ENCODE data around the gene SPECC1L. TPM values are rescaled to one million over a fixed set of nuclear protein-coding genes. Genes with fewer than 3 reads are reported as not detected.

SPECC1L gene
- total RNA-seq, 1 donor from 2014 or later = 92.9 TPM

DNA sequence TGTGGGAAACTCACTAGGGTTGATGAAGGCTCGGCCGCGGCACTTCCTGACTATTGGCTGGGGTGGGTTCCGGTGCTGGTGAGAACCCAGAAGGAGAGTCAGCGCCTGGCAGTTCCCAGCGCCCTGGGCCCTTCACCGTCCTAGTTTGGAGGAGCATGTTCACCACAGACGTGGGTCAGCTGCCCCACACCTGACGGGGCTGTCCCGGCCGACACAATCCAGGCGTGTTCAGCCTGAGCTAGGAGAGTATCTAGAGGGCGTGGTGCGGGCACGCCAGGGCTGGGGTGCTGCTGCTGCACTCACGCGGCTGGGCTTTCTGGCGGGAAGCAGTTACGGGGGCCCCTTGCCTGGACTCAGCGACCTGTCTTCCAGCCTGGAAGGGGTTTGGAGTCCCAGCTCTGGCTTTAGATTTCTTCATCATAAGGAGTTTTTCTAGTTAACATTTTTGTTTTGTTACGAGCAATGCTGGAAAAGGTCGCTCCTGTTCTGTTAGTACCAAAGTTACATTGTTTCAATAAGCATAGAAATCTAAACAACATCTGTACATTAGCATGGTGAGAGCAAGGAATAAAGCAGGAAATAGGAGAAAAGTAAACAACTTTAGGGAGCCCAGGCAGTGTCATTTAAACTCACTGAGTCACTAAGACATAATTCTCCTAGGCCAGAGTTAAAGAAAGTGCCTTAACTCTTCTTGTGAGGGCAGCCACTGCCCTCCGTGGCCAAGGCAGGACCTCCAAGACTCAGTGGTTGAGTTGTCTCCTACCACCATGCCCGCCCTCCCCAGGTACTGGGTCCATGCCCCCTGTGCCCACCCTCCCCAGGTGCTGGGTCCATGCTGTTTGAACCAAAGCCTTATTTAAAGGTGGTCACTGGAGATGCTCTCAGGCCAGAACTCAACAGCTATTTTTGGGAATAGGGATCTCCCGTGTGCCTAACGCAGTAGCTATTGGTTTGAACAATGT, 144.6 kb downstream of the SPECC1L start:
- no peak for DNase-seq (ENCODE audit: low spot score)

DNA sequence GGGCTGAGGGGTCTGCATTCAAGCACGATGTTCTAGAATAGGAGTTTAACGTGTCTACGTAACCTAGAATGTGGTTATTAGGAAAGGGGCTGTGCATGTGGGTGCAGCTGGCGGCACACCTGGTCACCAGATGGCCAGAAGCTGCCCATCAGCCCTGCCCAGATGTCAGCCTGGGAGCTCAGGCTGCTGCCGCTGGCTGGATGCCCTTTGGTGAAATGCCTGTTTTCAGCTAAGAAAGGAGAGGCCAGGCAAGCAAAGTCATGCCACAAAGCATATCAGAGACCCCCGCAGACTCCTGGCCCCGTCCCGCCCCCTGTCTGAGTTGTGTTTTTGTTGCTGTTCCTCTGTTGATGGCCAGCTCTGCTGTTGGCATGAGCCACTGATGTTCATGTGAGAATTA, 145.5 kb downstream of the SPECC1L start:
- DNase-seq (ENCODE audit: low spot score) = no peak

DNA sequence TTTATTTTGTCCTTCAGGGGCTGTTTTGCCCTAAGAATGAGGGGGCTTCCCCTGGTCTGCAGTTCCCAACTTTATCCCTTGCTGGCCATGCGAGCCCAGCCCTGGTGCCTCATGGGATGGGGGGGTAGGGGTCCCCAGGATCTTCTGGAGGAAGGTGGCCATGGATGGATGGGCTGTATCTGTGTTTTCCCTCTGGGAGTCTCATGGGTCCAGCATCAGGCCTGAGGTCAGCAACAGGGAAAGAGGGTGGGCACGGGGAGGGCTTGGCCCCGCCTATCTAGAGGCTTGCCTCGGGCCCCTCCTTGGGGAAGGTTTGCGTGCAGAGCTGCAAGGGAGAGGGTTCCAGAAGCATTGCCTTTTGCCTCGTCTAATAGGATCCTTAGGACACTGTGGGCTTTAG, 146.0 kb downstream of the SPECC1L start:
- no peak for DNase-seq (ENCODE audit: low spot score)

DNA sequence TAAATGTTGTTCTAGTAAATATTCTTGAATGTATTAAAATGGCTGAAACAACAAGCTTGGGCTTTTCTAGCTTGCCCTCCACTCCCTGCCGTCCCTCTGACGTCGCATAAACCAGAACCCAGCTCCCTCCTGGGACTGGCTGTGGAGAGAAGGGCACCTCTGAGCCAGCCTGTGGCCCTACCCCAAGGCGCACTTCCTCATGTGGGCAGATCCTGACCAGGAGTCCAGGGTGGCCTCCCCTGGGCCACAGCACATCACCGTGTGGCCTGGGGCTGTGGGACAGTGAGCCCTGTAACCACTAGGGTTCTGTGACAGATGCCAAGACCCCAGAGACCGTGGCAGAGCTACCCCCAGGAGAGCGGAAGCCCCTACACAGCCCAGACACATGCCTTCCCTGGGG, 146.6 kb downstream of the SPECC1L start:
- DNase-seq (ENCODE audit: low spot score) = no peak

DNA sequence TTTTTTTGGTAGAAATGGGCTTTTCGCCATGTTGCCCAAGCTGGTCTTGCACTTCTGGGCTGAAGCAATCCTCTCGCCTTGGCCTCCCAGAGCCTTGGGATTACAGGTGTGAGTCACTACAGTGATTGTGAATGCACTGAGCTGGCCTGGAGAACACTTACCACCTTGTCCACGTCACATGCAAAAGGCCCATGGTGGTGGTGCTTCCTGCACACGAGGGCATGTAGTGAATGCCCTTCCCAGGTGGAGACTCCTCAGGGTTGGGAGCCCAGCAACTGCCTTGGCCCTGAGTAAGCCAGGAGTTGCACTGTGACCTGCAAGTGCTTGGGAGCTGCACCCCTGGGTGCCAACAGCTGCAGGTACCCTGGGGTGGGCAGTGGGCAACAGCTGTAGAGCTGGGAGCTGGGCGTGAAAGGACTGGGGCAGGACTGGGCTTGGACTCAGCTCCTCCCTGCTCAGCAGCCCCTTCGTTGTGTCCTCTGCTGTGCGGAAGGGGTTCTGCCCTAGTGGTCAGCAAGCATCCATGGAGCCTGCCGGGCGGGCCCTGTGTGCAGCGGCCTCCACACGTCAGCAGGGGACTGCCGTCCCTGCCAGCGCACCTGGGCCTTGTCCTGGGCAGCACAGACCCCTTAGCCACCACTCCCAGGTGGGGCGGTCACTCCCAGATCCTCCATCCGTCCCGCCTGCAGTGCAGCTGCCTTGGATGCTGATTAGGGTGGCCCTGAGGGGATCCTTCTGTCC, 147.4 kb downstream of the SPECC1L start:
- no peak for DNase-seq (ENCODE audit: low spot score)

DNA sequence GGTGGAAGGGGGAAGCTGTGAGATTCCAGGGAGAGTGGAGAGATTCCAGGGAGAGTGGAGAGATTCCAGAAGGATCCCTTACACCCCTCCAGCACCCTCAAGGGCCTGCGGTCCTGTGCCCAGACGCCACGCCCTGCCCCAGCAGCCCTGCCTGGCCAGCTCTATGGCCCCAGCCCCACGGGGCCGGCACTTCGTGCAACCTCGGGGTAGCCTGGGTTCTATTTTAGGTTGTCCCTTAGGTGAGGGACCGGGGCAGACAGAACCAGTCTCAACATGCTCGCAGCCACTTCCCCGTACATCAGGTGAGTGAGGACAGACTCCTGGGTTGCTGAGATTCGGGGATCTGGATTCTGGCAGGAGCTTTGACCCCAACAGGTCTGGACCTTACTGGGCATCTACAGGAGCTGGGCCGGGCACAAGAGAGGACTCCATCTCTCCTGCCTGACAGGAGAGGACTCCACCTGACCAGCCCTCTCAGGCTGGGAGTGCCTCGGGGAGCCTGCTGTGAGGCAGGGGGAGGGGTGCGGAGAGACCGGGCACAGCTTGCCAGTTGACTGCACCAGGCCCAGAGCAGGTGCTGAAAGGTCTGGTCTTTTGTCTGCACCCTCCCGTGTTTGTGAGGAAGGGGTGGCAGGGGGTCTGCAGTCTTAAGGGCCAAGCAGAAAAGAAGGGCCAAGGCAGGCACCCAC, 148.3 kb downstream of the SPECC1L start:
- no peak for DNase-seq (ENCODE audit: low spot score)

DNA sequence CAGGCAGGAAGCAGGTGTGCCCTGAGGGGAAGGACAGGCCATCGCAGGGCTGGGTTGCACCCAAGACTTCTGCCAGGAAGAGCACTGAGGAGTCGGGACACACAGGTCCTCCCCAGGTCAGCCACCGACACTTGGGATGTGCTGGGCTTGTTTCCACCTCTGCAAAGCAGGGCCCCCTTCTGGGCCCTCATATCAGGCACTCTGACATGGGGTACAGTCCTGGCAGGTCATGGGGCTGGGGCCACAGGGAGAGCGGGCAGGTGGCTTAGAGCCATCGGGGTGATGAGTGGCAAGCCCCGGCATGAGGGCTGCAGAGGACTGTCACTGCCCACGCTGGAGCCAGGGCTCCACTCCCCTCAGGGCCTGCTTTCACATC, 148.8 kb downstream of the SPECC1L start:
- no peak for DNase-seq (ENCODE audit: low spot score)

DNA sequence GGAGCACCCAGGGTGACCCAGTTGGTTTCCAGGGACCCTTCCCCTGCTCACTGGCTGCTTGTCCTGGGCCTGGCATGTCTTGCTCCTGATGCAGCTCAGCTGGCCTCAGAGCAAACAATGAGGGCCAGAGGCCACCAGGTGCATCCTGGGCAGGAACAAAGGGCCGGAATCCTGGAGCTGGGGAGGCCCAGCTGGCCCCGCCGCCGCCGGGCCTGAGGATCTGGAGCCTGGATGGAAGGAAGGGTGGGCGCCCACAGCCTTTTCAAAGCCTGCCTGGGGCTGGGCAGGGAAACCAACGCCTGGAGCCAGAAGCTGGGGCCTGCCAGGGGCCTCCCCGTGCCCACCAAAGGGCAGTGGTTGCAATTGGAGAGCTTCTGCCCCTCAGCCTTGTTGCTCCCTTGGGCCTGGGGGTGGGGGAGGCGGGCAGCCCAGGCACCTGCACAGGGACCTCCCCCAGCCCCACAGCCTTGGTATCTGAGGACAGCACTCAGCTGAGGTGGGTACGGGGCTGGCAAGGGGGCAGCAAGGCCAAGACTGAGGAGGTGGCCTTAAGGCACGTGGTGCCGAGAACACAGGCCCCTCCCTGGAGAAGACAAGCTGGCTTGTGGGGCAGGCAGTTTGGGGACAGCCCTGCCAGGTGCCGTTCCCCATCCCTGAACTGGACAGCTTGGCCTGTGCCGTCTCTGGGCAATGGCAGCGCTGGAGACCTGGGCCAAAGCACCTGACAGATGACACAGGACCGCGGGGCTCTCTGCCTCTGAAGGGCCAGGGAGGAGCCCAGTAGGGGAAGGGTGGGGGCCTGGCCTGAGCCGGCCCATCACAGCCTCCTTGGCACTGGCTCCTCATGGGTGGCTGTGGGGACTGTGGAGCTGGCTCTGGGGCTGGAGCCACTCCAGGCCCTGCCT, 149.7 kb downstream of the SPECC1L start:
- no peak for DNase-seq (ENCODE audit: low spot score)

DNA sequence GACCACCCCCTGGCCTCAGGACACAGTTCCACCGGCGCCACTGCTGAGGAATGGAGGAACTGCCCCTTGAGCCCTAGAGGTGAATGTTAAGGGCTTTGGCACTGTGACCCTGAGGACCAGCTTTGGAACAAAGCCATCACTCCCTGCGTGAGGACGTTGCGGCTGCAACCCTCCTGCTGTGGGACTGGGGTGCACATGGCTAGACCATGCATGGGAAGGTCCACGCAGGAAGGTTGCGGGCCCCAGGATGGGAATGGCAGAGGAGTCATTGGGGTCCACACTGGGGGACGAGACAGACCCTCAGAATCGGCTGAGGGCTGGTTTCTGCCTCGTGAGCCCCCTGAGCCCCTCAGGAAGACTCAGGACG, 150.3 kb downstream of the SPECC1L start:
- no peak for DNase-seq (ENCODE audit: low spot score)

DNA sequence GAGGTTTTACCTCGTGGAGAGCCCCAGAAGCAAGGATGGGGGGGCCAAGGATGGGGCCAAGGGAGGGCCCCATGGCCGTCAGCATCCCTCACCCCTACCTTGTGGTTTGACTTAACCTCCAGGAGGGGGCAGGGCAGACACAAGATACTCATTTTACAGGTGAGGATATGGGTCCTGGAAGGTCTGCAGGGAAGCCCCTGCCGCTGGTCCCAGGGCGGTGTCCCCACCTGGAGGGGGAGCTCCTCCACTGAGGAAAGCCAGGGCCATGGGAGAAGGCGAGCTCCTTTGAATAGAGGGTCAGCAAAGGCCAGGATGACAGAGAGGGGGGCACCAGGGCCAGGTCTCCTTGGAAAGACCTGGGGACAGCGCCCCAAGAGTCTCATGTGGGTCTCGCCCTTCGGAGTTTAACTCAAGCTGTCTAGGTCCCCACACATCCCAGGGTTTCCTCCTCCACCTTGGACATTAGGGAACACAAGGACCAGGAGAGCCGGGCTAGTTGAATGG, 150.8 kb downstream of the SPECC1L start:
- no peak for DNase-seq (ENCODE audit: low spot score)

DNA sequence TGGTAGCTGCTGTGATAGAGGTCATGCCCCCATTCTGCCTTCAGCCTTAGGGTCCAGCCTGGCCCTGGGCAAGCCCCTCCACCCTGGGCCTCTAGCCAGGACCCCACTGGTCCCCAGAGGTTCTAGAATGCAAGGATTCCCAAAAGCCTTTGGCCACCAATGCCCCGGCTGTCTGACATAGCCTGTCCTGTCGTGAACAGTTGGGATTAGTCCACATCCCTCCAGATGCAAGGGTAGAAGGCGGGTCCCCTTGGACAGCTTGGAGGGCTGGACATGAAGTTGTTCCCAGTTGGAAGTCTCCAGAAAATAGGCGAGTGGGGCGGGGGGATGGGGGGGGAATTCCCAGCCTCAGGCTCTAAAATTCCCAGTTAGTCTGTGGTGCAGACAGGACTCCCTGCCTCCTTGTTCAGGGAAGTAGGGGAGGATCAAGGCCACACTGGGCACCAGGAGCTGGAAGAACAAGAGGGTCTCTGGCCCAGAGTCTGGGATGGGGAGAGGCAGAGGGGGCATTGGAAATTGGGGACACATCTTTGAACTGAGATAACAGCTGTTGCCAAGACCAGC, 151.6 kb downstream of the SPECC1L start:
- no peak for DNase-seq (ENCODE audit: low spot score)

DNA sequence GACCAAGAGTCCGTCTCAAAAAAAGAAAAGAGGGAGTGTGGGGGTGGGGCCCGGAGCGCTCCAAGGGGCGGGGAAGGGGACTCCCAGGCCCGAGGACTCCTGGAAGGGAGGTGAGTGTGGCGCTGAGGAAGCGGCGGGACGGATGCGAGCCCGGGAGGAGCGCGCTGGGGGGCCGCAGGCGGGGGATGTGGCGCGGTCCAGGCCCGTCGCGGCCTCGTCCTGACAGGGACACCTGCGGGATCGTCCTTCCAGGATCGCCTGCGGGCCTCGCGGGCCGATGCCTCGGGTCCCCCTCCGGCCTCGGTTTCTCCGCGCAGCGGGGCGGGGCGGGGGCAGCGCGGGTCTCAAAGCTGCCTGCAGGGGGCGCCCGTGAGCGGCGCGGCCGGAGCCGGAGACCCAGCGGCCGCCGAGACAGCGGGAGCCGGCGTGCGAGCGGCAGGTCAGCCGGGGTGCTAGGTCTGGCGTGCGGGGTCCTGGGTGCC, 152.9 kb downstream of the SPECC1L start:
- no peak for DNase-seq (ENCODE audit: low spot score)

DNA sequence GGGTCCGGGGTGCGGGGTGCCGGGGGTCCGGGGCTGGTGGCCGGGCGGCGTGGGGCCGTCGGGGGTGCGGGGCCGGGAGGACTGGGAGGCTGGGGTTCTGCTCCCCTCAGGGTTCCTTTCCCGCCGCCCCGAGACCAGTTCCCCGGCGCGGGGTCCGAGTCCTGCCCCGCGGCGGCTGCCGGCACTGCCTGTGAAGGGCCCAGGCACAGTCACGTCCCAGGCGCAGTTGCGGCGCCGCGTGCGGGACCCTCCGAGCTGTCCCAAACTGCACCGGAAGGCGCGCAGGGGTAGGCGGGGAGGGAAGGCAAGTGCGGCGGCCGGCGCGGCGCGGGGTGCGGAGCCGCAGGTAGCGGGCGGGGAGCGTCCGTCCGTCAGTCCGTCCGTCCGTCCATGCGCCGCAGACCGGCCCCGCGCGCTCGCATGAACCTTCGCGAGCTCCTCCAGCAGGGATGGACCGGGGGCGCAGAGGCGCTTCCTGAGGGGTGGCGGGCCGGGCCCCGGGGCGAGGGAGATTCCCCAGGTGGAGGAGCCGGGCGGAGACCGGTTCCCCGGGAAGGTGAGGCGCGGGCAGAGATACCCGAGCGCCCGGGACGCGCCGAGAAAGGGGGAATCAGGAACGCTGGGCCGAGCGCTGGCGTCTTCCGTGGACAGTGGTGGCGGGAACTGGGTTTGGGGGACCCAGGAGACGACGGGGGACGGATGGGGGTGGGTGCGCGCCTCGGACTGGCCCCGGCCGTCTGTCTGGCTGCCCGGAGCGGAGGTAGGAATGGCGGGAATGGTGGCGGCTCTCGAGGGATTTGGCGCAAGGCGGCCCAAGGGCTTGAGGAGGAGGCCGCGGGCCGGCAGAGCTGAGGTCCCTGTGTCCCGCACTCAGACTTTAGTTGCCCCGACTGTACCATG, 153.6 kb downstream of the SPECC1L start:
- no peak for DNase-seq (ENCODE audit: low spot score)

DNA sequence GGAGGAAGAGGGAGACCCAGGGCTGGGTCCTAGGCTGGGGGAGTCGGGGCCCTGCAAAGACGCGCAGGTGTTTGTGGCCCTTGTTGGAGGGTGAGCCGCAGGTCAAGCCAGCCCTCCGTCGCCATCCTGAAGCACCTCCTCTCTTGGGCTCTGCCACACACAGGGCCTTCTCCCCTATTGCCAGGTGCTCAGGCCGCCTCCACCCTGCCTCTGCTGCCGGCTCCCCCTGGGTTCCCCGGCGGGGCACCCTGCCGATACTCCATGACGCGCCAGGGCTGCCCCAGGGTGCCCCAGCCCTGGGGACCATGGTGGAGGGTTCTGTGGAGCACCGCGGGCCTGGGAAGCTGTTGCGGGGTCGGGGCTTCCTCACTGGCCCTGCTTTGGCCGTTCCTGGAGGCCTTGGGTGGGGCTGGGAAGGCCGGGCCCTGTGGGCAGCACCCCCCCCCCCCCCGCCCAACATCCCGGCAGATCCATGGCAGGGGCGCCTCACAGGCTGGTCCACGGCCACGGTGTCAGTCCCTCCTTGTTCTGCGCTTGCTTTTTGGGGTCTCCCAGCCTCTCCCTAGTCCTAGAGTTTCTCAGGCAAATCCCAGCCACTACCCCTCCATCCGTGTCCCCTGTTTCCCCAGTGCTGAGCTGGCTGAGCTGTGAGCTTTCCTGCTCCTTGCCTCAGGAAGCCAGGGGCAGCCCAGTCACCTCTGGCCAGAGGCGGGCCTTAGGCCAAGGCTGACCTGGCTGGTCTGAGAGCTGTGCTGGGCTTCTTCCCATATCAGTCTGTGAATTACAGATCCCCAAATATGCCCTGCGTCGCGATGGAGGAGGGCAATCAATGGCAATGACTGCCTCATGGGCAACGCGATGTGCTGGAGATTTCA, 154.5 kb downstream of the SPECC1L start:
- DNase-seq (ENCODE audit: low spot score) = no peak

DNA sequence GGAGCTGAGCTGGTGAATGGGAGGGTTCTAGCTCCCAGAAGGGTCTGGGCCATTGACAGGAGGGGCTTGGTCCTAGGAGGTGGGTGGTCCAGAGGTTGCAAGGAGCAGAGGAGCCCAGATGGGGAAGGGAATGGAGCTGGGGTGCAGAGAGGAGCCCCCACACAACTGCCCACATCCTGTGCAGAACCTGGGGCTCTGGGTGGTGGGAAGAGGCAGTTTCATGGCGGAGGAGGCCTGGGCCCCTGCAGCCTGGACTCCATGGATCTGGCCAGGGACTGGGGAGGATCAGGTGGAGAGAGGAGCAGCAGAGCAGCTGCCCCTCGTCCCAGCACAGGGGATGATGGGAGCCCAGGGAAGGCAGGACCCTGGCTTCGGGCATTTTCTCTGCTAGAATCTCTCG, 155.8 kb downstream of the SPECC1L start:
- no peak for DNase-seq (ENCODE audit: low spot score)

DNA sequence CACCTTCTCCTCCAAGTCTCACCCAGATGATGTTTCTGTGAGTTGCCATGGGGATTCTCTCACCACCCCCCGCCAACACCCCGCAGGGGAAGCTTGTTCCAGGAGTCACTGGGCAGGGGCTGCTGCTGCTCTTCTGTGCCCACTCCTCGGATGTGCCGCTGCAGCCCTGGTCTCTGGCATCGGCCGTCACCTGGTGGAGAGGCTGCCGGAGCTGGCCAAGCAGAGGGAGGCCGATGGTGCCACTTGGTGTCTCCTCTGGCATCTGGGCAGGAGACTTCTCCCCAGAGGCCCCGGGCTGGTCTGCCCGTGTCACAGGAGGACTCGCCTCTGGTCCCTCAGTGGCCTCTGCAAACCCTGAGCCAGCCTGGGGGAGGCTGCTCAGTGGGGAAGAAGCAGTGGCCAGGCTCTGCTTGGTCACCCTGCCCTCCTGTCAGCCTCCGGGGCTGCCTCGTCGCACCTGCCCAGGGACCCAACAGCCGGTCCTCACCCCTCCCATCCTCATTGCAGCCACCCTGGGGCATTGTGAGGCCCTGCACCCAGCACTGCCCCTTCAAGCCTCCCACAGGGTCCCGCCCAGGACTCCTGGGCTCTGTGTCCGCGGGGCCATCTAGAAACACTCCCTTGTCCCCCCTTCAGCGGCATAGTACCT, 156.3 kb downstream of the SPECC1L start:
- DNase-seq (ENCODE audit: low spot score) = no peak

DNA sequence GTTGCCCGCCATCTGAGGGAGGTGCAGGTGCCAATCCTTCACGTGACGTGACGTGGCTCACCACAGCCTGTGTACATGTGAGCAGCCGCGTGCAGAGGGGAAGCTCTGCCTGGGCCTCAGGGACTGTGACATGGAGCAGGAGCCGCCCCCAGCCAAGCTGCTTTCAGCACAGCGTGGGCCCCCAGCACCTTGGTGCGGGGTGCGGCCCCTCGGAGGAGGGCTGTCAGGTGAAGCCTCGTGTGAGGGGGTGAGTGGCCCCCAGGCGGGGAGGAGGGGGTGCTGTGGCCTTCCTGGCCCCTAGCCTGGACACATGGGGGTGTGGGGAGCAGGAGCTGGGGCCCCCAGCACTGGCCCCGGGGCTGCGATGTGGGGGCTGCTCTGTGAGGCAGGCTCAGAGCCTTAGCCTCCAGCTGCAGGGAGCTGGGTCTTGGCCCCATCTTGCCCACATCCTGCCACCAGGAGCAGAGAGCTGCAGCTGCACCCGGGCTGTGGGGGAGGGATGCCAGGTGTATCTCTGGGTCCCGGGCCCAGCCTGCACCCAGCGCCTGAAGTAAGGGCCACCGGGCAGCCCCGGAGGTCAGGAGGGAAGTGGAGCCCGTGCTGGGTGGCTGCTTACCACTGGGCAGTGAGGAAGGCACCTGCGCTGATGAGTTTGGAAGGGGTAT, 157.0 kb downstream of the SPECC1L start, which contains the start of gene ADORA2A:
Gene ADORA2A (plus strand): TSS at position 100 of the 665 bp plus-strand sequence. CDS start 5,806 bp downstream, outside the sequence.
- no peak for DNase-seq (ENCODE audit: low spot score)
